Astrocyte of the spinal cord (primary cell): Measurements from ENCODE around the gene EPX.
"Not testable (repeated sequence)": the region's sequence is repeated elsewhere in the genome, so short reads cannot be mapped to it uniquely, and the experiment has no call there.

Source experiments
- DNase-seq: peaks from one replicate; pipeline ENCODE4 v3.0.0; 2011; ENCODE audit warnings: low read depth, low spot score
- H3K4me3 ChIP-seq: 2 replicates; pipeline ENCODE4 v1.5.1; 2011; ENCODE audit warnings: low read depth, mild to moderate bottlenecking, low read length, moderate library complexity
- in situ Hi-C: cut with HindIII; loops from 2 replicates; pipeline ENCODE4 v1.10.0; 2017; ENCODE audit warnings: low sequenced_read_pairs
- TF ChIP-seq, protein P1 (sequence below): IDR thresholded peaks from 2 replicates; pipeline ENCODE4 v1.5.1; 2012; ENCODE audit warnings: low read depth, mild to moderate bottlenecking, low read length, inconsistent platforms

The EPX gene, protein sequence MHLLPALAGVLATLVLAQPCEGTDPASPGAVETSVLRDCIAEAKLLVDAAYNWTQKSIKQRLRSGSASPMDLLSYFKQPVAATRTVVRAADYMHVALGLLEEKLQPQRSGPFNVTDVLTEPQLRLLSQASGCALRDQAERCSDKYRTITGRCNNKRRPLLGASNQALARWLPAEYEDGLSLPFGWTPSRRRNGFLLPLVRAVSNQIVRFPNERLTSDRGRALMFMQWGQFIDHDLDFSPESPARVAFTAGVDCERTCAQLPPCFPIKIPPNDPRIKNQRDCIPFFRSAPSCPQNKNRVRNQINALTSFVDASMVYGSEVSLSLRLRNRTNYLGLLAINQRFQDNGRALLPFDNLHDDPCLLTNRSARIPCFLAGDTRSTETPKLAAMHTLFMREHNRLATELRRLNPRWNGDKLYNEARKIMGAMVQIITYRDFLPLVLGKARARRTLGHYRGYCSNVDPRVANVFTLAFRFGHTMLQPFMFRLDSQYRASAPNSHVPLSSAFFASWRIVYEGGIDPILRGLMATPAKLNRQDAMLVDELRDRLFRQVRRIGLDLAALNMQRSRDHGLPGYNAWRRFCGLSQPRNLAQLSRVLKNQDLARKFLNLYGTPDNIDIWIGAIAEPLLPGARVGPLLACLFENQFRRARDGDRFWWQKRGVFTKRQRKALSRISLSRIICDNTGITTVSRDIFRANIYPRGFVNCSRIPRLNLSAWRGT

DNA sequence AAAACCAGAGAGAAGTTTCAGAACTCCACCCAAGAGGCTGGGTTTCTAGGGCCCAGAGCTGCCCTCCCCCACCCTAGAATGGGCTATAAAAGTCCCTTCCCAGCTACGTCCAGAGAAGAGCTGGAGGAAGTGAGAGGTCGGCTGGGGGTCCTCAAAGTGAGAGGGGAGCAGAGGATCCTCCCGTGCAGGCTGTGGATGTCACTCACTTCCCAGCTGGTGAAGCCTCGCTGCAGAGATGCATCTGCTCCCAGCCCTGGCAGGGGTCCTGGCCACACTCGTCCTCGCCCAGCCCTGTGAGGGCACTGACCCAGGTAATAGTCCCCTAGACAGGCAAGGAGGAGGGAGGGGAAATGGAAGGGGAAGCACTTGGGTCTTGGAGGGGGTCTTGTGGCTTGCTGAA, at the start of gene EPX:
Gene EPX, plus strand, starts transcription at position 115 of the 400 bp plus-strand sequence. Its CDS starts 121 bp downstream, at position 236.
- no peak within 1 kb of the TSS for H3K4me3 ChIP-seq
- no peak for DNase-seq
- TF ChIP-seq, protein P1, sequence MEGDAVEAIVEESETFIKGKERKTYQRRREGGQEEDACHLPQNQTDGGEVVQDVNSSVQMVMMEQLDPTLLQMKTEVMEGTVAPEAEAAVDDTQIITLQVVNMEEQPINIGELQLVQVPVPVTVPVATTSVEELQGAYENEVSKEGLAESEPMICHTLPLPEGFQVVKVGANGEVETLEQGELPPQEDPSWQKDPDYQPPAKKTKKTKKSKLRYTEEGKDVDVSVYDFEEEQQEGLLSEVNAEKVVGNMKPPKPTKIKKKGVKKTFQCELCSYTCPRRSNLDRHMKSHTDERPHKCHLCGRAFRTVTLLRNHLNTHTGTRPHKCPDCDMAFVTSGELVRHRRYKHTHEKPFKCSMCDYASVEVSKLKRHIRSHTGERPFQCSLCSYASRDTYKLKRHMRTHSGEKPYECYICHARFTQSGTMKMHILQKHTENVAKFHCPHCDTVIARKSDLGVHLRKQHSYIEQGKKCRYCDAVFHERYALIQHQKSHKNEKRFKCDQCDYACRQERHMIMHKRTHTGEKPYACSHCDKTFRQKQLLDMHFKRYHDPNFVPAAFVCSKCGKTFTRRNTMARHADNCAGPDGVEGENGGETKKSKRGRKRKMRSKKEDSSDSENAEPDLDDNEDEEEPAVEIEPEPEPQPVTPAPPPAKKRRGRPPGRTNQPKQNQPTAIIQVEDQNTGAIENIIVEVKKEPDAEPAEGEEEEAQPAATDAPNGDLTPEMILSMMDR = no peak
- in situ Hi-C loops = no loop called here

DNA sequence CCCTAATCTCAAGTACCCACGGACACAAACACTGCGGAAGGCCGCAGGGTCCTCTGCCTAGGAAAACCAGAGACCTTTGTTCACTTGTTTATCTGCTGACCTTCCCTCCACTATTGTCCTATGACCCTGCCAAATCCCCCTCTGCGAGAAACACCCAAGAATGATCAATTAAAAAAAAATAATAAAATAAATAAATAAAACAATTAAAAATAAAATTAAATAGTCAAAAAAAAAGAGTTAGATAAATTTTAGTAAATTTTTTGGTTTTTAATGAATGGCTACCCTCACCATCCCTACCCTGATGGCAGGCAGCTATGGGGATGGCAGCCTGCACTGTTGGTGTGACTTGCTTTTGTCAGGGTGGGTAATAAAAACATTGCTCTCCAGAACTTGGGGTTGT, 49.2 kb upstream of the EPX start:
- in situ Hi-C loops, DNase-seq, H3K4me3 ChIP-seq: not testable (repeated sequence)

DNA sequence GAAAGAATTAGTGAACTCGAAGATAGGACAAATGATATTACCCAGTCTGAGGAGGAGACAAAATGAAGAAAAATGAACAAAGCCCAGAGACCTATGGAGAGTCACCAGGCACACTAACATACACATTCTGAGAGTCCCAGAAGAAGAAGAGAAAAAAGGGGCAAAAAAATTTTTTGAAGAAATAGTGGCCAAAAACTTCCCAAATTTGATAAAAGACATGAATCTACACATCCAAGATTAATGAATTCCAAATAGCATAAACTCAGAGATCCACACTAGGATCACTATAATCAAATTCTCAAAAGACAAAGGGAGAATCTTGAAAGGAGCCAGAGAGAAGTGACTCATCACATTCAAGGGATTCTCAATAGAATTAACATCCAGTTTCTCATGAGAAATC, 47.7 kb upstream of the EPX start:
- no peak for DNase-seq
- in situ Hi-C loops = no loop called here
- TF ChIP-seq, protein P1 = no peak
- no peak overlapping the region for H3K4me3 ChIP-seq

DNA sequence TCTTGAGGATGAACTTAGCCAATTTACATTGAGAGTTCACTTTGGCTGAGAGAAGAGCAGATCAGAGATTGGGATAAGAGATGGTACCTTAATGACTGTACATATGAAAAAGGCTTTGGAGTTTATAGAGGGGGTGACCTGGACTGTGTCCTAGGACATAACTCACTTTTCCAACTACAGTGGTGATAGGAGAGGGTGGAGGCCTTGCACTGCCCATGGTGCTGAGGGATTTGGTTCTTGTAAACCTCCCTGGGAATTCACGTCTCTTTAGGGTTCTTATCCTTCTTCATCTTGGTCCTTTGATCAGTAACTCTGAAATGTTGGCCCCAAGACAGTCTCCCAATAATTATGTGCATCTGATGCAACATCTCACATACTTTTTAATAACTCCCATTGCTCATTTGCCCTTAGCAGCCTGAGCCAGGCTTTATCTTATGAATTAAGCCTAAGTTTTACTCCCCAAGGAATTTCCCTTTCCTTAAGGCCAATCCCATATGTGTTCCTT, 44.5 kb upstream of the EPX start, which contains the start of gene OR4D1:
Gene OR4D1, plus strand, starts transcription at position 455 of the 505 bp plus-strand sequence. CDS start 6,770 bp downstream, outside the sequence.
- no peak within 1 kb of the TSS for H3K4me3 ChIP-seq
- TF ChIP-seq, protein P1 = no peak
- in situ Hi-C loops = no loop called here
- no peak for DNase-seq

DNA sequence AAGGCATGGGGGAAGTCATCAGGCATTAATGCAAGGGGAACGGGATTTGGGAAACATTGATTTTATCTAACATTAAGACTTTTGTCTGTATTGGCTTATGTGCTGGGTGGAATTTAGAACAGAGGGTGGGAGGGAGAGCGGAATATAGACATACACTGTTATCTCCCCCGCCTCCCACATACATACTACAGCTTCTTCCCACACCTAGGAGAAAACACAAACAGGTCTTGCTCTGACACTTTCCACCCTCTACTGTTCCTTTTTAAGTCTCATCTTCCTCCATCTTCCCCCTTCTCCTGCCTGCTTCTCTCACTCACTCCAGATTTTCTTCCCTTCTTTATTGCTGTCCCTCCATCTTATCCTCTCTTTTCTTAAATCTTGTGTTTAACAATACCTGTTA, 43.9 kb upstream of the EPX start:
- TF ChIP-seq, protein P1 = no peak
- no peak overlapping the region for H3K4me3 ChIP-seq
- in situ Hi-C loops = no loop called here
- no peak for DNase-seq

DNA sequence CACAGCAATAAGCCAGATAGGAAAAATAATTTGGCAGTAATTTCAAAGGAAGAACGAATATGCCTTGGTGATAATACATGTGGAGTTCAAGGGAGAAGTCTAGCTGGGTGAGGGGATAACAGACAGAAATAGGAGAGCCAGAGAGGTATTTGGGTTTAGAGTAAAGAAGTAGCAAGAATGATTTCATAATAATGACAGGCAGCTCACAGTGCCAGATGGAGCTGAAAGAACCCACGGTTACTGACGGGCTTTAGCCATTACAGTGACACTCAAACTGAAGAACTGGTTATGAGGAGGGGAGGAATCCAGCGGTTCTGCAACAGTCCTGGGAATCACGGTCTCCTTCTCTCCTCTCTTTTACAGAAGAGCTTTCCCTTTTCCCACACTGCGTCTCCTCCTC, 42.1 kb upstream of the EPX start:
- in situ Hi-C loops = no loop called here

More for the DNA sequence above, 42.1 kb upstream of the EPX start:
- TF ChIP-seq, protein P1 = no peak
- no peak overlapping the region for H3K4me3 ChIP-seq
- DNase-seq = no peak
